ENCODE data around the gene CAMK1G.

DNA sequence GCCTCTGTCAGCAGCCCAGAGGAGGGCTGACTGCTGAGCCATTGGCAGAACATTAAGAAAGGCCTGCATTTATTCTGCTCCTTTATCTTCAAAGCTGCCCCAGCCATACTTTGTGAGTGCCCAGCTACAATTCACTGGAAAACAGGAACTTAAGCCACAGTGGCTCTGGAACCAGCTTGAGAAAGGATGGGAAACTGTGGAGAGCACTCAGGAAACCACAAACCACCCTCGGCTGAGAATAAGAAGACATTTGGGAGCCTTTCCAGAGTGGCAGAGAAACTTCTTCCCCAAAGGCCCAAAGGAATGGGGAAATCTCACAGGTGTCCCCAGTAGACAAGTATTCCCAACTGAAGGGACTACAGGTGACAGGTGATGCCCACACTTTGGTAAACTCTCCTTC is 66.9 kb downstream of the CAMK1G start:
- TF ChIP-seq, protein P1, sequence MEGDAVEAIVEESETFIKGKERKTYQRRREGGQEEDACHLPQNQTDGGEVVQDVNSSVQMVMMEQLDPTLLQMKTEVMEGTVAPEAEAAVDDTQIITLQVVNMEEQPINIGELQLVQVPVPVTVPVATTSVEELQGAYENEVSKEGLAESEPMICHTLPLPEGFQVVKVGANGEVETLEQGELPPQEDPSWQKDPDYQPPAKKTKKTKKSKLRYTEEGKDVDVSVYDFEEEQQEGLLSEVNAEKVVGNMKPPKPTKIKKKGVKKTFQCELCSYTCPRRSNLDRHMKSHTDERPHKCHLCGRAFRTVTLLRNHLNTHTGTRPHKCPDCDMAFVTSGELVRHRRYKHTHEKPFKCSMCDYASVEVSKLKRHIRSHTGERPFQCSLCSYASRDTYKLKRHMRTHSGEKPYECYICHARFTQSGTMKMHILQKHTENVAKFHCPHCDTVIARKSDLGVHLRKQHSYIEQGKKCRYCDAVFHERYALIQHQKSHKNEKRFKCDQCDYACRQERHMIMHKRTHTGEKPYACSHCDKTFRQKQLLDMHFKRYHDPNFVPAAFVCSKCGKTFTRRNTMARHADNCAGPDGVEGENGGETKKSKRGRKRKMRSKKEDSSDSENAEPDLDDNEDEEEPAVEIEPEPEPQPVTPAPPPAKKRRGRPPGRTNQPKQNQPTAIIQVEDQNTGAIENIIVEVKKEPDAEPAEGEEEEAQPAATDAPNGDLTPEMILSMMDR (IDR thresholded peaks at IDR 0.05; ENCODE audit: poor library complexity, severe bottlenecking) = no peak
- no peak for TF ChIP-seq MXI1 (conservative IDR thresholded peaks at IDR 0.05; ENCODE audit: poor library complexity, severe bottlenecking)
- TF ChIP-seq POLR2AphosphoS5 (IDR thresholded peaks at IDR 0.05) = no peak
- no peak for TF ChIP-seq TAF1 (IDR thresholded peaks at IDR 0.05; ENCODE audit: low read depth)
- no peak for TF ChIP-seq EP300 (conservative IDR thresholded peaks at IDR 0.05; ENCODE audit: poor library complexity, severe bottlenecking)
- TF ChIP-seq, protein P2, sequence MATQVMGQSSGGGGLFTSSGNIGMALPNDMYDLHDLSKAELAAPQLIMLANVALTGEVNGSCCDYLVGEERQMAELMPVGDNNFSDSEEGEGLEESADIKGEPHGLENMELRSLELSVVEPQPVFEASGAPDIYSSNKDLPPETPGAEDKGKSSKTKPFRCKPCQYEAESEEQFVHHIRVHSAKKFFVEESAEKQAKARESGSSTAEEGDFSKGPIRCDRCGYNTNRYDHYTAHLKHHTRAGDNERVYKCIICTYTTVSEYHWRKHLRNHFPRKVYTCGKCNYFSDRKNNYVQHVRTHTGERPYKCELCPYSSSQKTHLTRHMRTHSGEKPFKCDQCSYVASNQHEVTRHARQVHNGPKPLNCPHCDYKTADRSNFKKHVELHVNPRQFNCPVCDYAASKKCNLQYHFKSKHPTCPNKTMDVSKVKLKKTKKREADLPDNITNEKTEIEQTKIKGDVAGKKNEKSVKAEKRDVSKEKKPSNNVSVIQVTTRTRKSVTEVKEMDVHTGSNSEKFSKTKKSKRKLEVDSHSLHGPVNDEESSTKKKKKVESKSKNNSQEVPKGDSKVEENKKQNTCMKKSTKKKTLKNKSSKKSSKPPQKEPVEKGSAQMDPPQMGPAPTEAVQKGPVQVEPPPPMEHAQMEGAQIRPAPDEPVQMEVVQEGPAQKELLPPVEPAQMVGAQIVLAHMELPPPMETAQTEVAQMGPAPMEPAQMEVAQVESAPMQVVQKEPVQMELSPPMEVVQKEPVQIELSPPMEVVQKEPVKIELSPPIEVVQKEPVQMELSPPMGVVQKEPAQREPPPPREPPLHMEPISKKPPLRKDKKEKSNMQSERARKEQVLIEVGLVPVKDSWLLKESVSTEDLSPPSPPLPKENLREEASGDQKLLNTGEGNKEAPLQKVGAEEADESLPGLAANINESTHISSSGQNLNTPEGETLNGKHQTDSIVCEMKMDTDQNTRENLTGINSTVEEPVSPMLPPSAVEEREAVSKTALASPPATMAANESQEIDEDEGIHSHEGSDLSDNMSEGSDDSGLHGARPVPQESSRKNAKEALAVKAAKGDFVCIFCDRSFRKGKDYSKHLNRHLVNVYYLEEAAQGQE (IDR thresholded peaks at IDR 0.05; ENCODE audit: borderline replicate concordance) = no peak
- TF ChIP-seq EZH2 (IDR thresholded peaks at IDR 0.05; ENCODE audit: borderline replicate concordance, insufficient read depth, low read length, poor library complexity, severe bottlenecking) = no peak
- no peak for TF ChIP-seq SMC3 (conservative IDR thresholded peaks at IDR 0.05; ENCODE audit: poor library complexity)
